Fibroblast of skin of right quadriceps (primary cell): Measurements from ENCODE around the gene THAP7.
"Not testable (repeated sequence)": the region's sequence is repeated elsewhere in the genome, so short reads cannot be mapped to it uniquely, and the experiment has no call there.

Experiments used
- DNase-seq: peaks from one replicate; pipeline ENCODE4 v3.0.0-alpha.2; 2013

The THAP7 gene

GRCh38 chr22:21012446-21013407 is 10.8 kb upstream of the THAP7 start:
- no peak for DNase-seq

- no peak for DNase-seq
These were observed 8.7 kb upstream of the THAP7 start for GRCh38 chr22:21010426-21011113.

DNA sequence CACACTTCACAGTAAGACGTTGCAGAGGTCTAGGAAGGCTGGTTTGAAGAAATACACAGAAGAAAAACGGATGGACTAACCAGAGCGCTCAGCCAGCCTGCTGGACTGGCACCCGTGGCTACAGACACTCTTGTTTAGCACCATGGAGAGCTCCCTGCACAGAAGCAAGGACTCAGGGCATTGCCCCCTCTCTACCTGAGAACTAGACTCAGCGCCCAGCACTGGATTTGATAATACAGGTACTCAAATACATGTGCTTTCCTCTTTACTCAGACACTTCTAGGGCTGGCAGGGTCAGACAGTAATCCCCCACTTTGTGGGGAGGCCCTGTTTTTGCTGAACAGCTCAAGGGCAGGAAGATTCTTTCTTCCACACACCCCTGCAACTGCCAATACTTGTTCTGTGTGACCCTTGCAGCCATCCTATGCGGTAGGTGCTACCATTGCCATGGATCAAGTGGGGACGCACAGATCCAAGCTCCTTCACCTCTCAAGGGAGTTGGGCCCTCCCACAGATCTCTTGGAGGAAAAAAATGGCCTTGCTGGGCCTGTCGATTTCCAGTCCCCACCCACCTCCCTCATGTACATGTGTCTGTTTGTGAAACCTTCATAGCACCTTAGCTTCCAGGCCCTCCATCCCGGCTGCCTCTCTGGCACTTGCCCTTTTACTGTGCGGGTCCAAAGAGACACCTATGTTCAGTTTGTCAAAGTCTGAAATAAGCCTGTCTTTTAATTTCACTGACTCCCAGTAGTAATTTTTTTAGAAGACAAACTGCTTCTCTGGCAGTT is 7.9 kb upstream of the THAP7 start:
- peak; percentile 43 for DNase-seq

- not testable (repeated sequence) for DNase-seq
These were observed 7.3 kb upstream of the THAP7 start for GRCh38 chr22:21009208-21009607.

- no peak for DNase-seq
These were observed 1.9 kb upstream of the THAP7 start for GRCh38 chr22:21003782-21004181.

GRCh38 chr22:21000987-21001600 is 824 bp downstream of the THAP7 start:
- no peak for DNase-seq

- DNase-seq, result no peak
These were observed 1.5 kb downstream of the THAP7 start for GRCh38 chr22:21000207-21000986.

DNA sequence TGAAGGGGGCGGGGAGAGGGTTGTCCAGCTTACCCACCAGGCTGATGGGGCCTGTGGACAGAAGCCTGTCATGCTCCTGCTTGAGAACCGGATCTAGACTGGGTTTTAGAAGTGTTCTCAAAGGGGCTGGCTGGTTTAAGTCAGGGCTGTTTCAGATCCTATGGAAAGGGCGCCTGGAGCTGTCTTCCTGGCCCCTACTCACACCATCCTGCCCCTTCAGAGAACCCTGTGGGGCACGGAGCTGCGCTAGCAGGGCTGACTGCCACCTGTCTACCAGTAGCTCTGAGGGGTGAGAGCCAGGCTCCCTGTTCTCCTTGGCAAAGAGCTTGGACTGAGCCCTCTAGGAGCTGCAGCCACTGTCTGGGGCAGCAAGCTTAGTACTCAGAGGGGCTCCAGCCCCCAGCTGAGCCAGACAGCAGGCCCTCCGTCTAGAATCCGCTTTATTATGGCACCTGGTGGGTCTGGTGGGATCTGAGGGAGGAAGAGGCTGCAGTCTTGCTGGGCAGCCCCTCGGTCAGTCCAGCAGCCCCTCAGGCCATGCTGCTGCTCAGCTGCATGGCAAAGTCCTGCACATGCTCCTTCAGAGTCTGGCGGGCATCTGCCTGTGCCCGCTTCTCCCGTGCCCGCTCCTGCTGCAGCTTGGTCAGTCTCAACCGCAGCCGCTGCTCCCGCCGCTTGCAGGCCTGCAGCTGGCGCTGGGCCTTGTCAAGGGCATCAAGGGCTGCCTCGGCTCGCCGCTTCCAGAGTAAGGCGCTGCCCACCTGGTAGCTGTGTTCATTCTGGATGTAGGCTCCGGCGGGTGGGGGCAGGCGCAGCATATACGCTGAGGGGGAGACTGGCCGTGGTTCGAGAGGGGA is 2.3 kb downstream of the THAP7 start:
- DNase-seq, result no peak

DNA sequence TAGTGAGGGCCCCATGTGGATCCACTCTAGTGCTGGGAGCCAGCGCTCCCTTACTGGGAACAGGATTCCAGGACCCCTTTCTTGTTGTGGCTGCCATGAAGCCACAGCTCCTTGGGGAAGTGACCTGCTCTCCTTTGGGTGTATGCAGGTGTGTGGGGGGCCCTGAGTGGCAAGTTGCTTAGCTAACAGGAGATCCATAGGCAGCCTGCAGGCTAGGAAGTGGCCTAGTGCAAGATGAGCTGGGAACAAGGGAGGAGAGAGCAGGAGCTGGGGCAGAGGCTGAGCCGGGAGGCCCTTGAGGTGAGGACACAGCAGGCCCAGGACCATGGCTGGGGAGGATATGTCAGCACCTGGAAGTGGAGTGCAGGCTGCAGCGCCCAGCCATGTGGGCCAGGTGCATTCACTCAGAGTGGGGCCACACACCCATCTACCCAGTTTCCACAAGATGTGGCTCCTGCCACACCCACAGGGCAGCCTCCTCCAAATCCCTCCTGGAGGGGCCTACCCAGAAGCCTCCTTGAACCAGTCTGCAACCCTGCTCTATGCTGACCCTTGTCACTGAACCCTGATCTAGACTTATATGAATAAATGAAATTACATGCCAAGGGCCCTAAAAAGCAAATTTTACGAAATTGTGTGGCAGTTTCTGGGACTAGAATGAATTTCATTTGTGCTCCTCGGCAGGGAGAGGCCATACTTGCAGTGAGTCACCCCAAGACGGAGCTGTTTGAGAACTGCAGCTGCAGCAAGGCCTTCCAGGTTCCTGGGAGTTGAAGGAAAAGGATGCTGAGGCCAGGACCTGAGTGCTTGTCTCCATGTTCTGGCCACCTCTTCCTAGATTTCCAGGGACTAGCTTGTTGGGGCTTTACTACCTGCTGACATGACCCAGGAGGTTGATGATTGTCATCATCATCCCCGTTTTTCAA is 3.2 kb downstream of the THAP7 start:
- DNase-seq, result no peak

GRCh38 chr22:20997536-20998257 is 4.2 kb downstream of the THAP7 start:
- DNase-seq, result no peak

- no peak for DNase-seq
These were observed 5.1 kb downstream of the THAP7 start for GRCh38 chr22:20996598-20997535.

GRCh38 chr22:20996031-20996410 is 5.9 kb downstream of the THAP7 start:
- no peak for DNase-seq

GRCh38 chr22:20995329-20996030 is 6.4 kb downstream of the THAP7 start:
- no peak for DNase-seq

- no peak for DNase-seq
These were observed 7.0 kb downstream of the THAP7 start for GRCh38 chr22:20994902-20995241.

DNA sequence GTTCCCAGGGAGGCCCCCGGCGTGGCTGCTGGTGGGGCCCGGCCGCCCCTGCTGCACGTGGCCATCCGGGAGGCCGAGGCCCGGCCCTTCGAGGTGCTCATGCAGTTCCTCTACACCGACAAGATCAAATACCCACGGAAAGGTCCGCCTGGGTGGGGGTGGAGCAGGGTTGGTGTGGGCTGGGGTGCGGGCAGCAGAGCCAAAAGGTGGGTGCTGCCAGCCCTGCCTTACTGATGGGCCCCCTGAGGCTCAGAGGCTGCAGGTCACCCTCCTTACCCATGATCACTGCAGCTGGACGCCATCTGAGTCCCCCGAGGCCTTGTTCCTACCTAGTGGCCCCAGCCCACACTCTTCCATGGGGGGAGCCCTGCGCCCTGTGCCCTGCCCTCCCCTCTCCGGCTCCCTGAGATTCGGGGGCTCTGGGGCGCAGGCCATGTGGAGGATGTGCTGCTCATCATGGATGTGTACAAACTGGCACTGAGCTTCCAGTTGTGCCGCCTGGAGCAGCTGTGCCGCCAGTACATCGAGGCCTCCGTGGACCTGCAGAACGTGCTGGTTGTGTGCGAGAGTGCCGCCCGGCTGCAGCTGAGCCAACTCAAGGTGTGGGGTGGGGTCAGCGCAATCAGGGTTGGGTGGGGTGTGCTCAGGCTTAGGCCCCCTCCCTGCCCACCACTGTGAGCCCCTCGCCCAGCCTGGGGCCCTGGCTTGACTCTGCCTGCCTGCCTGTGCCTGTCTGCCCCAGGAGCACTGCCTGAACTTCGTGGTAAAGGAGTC is 7.6 kb downstream of the THAP7 start:
- DNase-seq, result no peak

- DNase-seq, result no peak
These were observed 8.4 kb downstream of the THAP7 start for GRCh38 chr22:20993304-20994127.
